CD4-positive, alpha-beta T cell treated with Interleukin-1 beta for 1 hour (primary cell): Measurements from ENCODE around the gene MYL5.
A peak's percentile ranks its signal among the peaks of the same experiment; 100 is the strongest.
"Not testable (repeated sequence)": the region's sequence is repeated elsewhere in the genome, so short reads cannot be mapped to it uniquely, and the experiment has no call there.

Experiments
- DNase-seq, 2 donors: peaks; one replicate each; pipeline ENCODE4 v3.0.0-alpha.2; 2020 to 2022

Gene MYL5

GRCh38 chr4:687048-687970, 13.0 kb downstream of the MYL5 start:
- DNase-seq = peak in 1 of 2 donors; percentile 81

- no peak for DNase-seq
These were observed 13.9 kb downstream of the MYL5 start for GRCh38 chr4:687971-688853.

GRCh38 chr4:688854-689681, 14.7 kb downstream of the MYL5 start, which contains the start of gene SLC49A3:
Gene SLC49A3 (minus strand): TSS chr4:689151. CDS start chr4:689127, 24 bp downstream.
- no peak for DNase-seq

- DNase-seq = no peak
These were observed 15.4 kb downstream of the MYL5 start for GRCh38 chr4:689723-690122.

DNA sequence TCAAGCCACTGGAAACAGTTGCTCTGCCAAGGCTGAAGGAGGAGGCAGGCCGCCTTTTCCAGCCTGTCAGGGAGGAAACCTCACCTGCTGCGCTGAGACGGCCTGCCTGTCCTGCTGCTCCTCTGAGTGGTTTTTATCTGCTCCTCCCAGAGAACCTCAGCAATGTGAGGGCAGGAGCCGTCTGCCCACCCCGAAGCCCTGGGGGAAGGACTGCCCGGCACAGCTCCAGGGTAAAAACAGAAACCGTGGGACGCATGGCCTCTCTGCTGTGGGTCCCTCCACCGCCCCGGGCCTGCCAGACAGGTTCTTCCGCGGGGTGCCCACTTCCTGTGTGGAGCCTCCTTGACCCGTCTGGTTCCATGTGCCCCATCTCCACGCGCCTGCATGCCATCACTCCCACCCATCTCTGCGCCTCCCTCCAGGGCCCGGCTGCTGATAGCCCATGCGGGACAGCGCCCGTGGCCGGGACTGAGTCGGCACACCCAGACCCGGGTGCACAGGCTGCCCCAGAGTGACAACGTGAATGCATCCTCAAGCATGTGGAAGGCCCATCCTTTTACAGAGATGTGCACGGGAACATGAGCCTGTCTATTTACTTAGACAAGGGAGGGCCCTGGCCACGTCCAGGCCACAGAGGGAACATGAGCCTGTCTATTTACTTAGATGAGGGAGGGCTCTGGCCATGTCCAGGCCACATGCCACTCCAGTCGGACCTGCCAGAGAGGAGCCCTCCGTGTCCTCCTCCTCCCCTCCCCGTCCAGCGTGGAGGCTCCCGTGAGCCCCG, 18.6 kb downstream of the MYL5 start:
- DNase-seq = no peak

DNA sequence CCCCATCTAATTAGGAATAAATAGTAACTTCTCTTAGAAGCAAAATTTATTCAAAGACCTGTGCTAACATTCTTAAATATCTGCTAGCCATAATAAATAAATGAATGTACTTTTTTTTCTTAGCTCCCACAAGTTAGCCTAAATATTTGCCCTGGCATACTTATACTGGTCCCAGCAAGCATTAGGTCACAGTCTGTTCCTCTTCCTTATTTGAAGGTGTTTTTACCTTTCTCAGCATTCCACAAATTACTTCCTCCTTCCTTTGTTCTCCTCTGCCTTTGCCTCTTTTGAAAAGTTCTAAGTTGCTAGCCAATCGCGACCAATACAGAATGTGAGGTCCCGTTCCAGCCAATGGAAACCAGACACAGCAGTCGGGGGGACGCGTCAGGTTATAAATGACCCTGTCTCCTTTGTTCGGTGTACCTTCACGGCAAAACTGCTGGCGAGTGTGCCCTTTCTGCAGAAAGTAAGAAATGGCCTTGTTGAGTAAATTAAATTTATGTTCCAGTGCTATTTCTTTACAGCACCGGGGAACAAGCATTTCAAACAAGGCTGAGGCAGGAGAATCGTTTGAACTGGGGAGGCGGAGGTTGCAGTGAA, 20.1 kb downstream of the MYL5 start:
- DNase-seq = not testable (repeated sequence)

DNA sequence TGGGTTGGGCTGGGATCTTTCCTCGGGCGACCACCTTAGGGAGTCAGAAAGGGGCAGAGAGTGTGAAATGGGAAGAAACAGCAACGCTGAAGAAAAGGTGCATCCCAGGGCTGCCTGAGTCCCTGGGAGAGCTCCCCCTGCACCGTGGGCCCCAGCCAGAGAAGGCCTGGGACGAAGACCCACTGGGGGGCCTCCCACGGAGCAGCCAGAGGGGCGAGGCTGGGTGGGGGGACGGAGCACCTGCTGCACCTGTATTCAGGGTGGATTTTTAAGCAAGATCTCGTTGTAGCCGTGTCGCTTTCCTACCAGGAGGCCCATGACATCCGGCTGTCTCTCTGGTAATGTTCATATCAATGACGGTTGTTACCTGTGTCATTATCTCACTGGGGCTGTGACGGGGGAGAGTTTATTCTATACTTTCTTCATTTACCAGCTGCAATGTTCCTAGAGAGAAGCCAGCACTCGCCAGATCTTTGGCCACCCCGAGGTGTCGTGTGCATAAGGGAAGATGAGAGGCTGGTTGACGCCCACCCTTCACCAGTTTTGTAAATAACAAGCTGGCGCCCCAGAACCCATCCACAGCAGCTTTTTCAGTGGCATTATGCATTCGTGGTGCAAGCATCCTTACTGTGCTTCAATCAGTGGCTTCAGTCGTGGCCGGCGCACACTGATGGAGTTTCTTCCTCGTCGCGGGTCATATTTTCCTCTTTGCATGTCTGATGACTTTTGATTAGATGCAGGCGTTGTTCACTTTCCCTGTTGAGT, 25.7 kb downstream of the MYL5 start:
- DNase-seq = no peak

DNA sequence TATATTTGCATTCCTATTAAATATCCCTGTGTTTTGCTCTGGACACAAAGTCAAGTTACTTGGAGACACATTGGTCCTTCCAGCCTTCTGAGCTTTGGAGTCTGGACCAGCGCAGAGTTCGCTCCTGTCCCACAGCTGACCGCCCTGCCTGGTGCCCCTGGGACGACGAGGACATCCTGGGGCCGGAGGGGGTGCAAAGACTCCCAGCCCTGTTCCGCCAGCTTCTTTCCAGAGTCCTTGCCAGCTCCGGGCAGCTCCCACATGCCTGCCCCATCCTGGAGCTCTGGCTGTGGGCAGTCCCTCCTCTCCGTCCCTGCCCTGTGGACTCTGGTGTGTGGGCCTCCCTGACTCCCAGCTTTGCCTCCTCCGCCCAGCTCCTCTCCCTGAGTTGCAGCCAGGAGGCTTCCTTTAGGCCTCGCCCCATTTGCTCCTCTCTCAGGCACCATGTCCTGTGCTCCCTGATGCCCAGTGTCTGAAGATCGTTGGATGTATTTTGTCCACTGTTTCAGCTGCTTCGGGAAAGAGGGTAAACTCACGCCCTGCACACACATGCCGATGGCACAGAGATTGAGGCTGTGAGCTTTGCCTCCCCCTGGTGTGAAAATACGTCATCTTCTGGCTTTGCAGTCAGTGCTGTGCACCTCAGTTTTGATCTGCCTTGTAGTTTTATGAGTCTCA, 26.4 kb downstream of the MYL5 start:
- no peak for DNase-seq

GRCh38 chr4:702618-703048, 28.3 kb downstream of the MYL5 start:
- no peak for DNase-seq

DNA sequence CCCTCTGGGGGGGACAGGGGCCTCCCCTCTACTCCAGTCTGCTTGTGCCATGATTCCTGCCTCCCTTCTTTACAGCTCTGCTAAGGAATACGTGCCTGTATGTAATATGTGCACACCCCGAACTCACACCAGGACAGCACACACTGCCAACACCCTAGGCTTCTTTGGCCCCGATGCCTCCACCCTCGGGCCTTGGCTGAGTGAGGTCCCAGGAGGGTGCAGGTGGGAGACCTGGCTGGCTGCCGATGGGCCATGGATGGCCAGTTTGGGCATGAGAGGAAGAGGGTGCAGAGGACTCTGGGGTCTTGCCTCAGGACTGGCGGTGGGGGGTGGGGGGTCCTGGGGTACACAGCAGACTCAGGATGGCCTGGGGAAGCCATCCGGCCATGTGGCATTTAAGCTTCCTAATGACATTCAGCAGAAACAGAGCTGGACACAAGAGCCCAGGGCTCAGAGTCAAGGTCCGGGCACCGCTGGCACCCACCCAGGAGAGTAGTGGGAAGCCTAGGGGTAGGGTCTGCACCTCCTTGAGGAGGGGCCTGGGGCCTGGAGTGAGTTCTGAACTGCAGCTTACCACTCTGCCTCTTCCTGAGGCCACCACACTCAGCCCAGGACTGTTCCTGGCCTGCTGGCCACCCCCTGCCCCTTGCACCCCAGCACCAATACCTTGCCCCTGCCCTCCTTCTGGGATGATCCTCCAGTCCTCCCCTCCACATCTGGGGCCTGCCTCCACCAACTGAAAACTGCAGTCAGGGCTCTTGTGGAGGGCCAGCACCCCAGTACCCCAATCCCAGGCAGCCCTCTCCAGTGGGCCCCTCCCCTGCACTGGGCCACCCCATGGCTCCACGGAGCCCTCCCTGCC, 29.2 kb downstream of the MYL5 start:
- no peak for DNase-seq

GRCh38 chr4:704198-704891, 30.0 kb downstream of the MYL5 start:
- DNase-seq = no peak

GRCh38 chr4:704971-705277, 30.6 kb downstream of the MYL5 start:
- no peak for DNase-seq

DNA sequence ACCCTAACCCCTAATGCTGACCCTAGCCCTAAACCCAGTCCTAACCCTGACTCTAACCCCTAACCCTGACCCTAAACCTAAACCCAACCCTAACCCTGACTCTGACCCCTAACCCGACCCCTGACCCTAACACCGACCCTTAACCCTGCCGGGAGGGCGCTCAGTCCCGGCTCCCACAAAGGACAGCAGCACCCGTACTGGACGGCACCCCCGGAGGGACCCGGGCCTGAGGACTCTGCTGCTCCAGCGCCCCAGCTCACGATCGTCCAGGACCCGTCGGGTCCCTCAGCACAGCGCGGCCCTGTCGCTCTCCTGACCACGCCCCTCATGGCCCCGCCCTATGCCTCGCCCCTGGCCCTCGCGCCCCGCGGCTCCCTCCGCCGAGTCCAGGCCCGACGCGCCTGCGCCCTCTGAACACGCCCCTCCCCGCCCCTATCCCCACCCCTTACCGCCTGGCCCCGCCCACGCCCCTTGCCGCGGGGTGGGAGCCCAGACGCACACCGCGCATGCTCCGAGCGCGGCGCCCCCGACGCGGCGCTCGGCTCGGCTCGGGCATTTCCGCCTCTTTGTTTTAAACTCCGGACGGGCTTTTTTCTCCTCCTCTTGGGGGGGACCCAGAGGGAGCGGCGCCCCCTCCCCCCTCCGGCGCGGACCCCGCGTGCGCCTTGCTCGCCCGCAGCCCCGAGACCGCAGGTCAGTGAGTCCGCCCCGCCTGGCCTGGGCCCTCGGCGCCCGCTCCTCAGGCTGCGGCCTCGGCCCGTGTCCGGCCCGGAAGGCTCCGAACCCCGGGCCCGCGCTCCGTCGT, 31.1 kb downstream of the MYL5 start, which contains the start of gene PCGF3:
Gene PCGF3 (plus strand): TSS at position 555 of the 805 bp plus-strand sequence. CDS start 27,849 bp downstream, outside the sequence.
- DNase-seq = peak; percentile 96

GRCh38 chr4:706083-706633, 31.8 kb downstream of the MYL5 start:
- DNase-seq = not testable (repeated sequence)

GRCh38 chr4:706834-707598, 32.7 kb downstream of the MYL5 start:
- no peak for DNase-seq

GRCh38 chr4:707929-708630, 33.7 kb downstream of the MYL5 start:
- DNase-seq = no peak
